ENCODE measurements around the gene RGL3.

DNA sequence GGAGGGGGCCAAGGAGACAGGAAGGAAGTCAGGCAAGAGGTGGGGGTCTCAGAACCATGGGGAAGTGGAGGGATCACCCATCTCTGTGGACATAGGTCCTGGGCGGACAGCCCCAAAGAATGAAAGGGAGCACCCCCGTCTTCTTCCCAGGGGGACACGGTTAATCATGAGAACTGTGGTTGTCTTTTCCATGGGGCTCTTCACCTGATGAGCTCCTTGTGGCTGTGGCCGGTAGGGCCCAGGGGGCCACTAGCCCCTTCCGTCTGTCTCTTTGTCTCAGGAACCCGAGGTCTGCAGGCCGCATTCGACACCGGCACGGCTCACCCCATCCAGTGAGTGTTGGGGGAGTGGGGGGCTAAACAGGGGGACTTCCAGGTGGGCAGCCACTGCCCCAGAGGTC lies 55.2 kb downstream of the RGL3 start:
- TF ChIP-seq CTCF (conservative IDR thresholded peaks at IDR 0.05; ENCODE audit: low read depth, low read length), result no peak
- no peak for TF ChIP-seq BHLHE40 (IDR thresholded peaks at IDR 0.05; ENCODE audit: low read depth, low read length)

All from IMR-90 (cell line).